Frontal cortex (tissue), 4 donors: ENCODE measurements around the gene IGFBP6. TPM values are rescaled to one million over a fixed set of nuclear protein-coding genes. Genes with fewer than 3 reads are reported as not detected.
A peak's percentile ranks its signal among the peaks of the same experiment; 100 is the strongest.

Experiments
- DNase-seq, 2 donors: peaks; one replicate each; pipeline ENCODE4 v3.0.0; 2012; ENCODE audit warnings: low spot score in 2 of 2
- FAIRE-seq: peaks from 2 replicates; lab custom pipeline; 2012; peaks lifted over from hg19 to GRCh38; lab: Jason Lieb, UNC
- small RNA-seq: library from RNA; depleted of rRNA; stranded (forward); fragments of <200 nt; gene quantifications from one replicate; pipeline ENCODE3, GENCODE V24; 2014
- total RNA-seq: library from RNA; depleted of rRNA; stranded (reverse); fragments of >200 nt; gene quantifications from one replicate; pipeline ENCODE4 v1.2.3, GENCODE V29; 2014
- donor health status: control.
- donor health status: control.
- donor health status: control.

The IGFBP6 gene
- total RNA-seq, 1 donor from 2014 or later = 9.0 TPM

DNA sequence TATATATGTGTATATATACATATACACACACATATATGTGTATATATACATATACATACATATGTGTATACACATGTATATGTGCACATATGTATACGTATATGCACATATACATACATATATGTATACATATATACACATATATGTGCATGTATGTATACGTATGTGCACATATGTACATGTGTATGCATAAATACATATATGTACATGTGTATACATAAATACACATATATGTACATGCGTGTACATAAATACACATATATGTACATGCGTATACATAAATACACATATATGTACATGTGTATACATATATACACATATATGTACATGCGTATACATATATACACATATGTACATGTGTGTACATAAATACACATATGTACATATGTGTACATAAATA, 49.7 kb downstream of the IGFBP6 start:
- no peak for DNase-seq
- no peak for FAIRE-seq

DNA sequence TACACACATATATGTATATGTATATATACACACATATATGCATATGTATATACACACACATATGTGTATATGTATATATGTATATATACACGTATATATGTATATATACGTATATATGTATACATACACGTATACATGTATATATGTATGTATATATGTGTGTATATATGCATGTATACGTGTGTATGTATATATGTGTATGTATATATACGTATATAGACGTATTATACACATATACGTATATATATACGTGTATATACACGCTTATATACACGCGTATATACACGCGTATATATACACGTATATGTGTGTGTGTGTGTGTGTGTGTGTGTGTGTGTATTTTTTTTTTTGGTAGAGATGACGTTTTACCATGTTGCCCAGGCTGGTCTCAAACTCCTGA, 50.2 kb downstream of the IGFBP6 start:
- FAIRE-seq = peak; percentile 81
- no peak for DNase-seq

GRCh38 chr12:53151039-53151438, 53.6 kb downstream of the IGFBP6 start:
- no peak for DNase-seq
- no peak for FAIRE-seq

Small RNA genes lying within 50 kb of the gene (small RNA-seq; reads per million reads assigned to genes)
- not detected for gene HIGD1AP1
- gene MIR6757 = not detected
- not detected for gene RNU6-333P

Other genes with a start within 250 kb of the IGFBP6 start
- gene KRT78, start 248.7 kb upstream of the IGFBP6 start, total RNA-seq = not detected
- not detected for gene KRT8, start 192.6 kb upstream of the IGFBP6 start, total RNA-seq
- 2.4 TPM for gene KRT18, start 148.5 kb upstream of the IGFBP6 start, total RNA-seq
- 1,330 TPM for gene EIF4B, start 91.2 kb upstream of the IGFBP6 start, total RNA-seq
- gene TNS2, start 47.6 kb upstream of the IGFBP6 start, total RNA-seq = 11.4 TPM
- 22.4 TPM for gene SPRYD3, start 18.3 kb upstream of the IGFBP6 start, total RNA-seq
- under 0.01 TPM for gene SOAT2, start 5.8 kb downstream of the IGFBP6 start, total RNA-seq
- 17.1 TPM for gene ZNF740, start 83.1 kb downstream of the IGFBP6 start, total RNA-seq
- gene CSAD, start 83.3 kb downstream of the IGFBP6 start, total RNA-seq = 11.8 TPM
- not detected for gene ITGB7, start 109.6 kb downstream of the IGFBP6 start, total RNA-seq
- gene RARG, start 134.5 kb downstream of the IGFBP6 start, total RNA-seq = 1.6 TPM
- 1.2 TPM for gene ESPL1, start 170.6 kb downstream of the IGFBP6 start, total RNA-seq
- gene PFDN5, start 197.9 kb downstream of the IGFBP6 start, total RNA-seq = 538 TPM
- gene MYG1, start 202.0 kb downstream of the IGFBP6 start, total RNA-seq = 45.7 TPM
- gene AAAS, start 223.9 kb downstream of the IGFBP6 start, total RNA-seq = 34.2 TPM
- gene SP7, start 238.7 kb downstream of the IGFBP6 start, total RNA-seq = under 0.01 TPM